HEK293 (cell line): ENCODE measurements around the gene CPN2.

ENCODE experiments used
- CTCF ChIA-PET: fragments of 350-600 bp; formaldehyde crosslinking; extraction: SDS; loops from one replicate; lab custom pipeline; 2021; ENCODE audit warnings: antibody characterized with exemption; lab: Yijun Ruan, JAX
- POLR2A ChIA-PET: fragments of 300-600 bp; formaldehyde crosslinking; extraction: SDS; loops from one replicate; lab custom pipeline; 2020; ENCODE audit warnings: antibody characterized with exemption, inconsistent platforms; lab: Yijun Ruan, JAX
- H3K27ac ChIP-seq: fragments of 200-500 bp; sonication (Bioruptor generic); 2 replicates; pipeline ENCODE4 v1.5.1; 2014; ENCODE audit warnings: low read depth, low read length, control low read depth, inconsistent platforms; ENCODE audit errors: extremely low read depth
- H3K36me3 ChIP-seq, 2 experiments: fragments of 200-500 bp in 1 of 2; sonication (Bioruptor generic) in 1 of 2; 1 replicate in 1 of 2; 2 replicates in 1 of 2; pipeline ENCODE4 v1.5.1; 2014 to 2017; ENCODE audit warnings: inconsistent platforms in 2 of 2, low read length in 2 of 2; ENCODE audit not compliant: control insufficient read depth in 2 of 2, insufficient read depth in 1 of 2
- H3K4me1 ChIP-seq: fragments of 200-500 bp; sonication (Bioruptor generic); 2 replicates; pipeline ENCODE4 v1.5.1; 2014; ENCODE audit warnings: mild to moderate bottlenecking, low read length, inconsistent platforms; ENCODE audit not compliant: control insufficient read depth, insufficient read depth
- H3K4me3 ChIP-seq: 2 replicates; pipeline ENCODE4 v1.5.1; 2011; ENCODE audit warnings: low read depth, mild to moderate bottlenecking, control low read depth, low read length, moderate library complexity
- H3K9me3 ChIP-seq: fragments of 200-500 bp; sonication (Bioruptor generic); 2 replicates; pipeline ENCODE4 v1.5.1; 2014; ENCODE audit warnings: low read depth, low read length, inconsistent platforms; ENCODE audit not compliant: control insufficient read depth, insufficient read depth
- TF ChIP-seq, protein P1 (sequence below): fragments of 450-650 bp; formaldehyde crosslinking; IDR thresholded peaks from 2 replicates; pipeline ENCODE4 v1.5.1; 2016; ENCODE audit warnings: missing biosample characterization, missing genetic modification characterization
- TF ChIP-seq, protein P2 (sequence below): fragments of 450-650 bp; formaldehyde crosslinking; IDR thresholded peaks from 2 replicates; pipeline ENCODE4 v1.5.1; 2016; ENCODE audit warnings: missing biosample characterization, missing genetic modification characterization

Gene CPN2

DNA sequence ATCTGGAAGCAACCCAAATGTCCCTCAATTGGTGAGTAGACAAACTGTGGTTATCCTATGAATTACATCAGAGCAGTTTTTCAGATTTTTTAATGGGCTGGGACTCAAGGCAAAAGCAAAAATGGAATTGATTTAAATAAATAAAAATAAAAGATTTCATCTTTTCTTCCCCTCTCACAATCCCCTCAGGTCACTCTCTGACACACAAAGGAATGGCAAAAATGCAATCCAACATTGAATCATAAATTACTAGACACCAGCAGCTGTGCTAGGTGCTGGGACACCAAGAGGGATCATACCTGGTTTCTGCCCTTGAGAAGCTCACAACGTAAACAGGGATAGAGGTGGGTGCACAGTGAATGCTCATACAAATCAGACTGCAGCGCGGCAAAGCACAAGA lies 58.8 kb downstream of the CPN2 start:
- TF ChIP-seq, protein P1, sequence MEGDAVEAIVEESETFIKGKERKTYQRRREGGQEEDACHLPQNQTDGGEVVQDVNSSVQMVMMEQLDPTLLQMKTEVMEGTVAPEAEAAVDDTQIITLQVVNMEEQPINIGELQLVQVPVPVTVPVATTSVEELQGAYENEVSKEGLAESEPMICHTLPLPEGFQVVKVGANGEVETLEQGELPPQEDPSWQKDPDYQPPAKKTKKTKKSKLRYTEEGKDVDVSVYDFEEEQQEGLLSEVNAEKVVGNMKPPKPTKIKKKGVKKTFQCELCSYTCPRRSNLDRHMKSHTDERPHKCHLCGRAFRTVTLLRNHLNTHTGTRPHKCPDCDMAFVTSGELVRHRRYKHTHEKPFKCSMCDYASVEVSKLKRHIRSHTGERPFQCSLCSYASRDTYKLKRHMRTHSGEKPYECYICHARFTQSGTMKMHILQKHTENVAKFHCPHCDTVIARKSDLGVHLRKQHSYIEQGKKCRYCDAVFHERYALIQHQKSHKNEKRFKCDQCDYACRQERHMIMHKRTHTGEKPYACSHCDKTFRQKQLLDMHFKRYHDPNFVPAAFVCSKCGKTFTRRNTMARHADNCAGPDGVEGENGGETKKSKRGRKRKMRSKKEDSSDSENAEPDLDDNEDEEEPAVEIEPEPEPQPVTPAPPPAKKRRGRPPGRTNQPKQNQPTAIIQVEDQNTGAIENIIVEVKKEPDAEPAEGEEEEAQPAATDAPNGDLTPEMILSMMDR (tag by site-specific recombination): no peak
- TF ChIP-seq, protein P2, sequence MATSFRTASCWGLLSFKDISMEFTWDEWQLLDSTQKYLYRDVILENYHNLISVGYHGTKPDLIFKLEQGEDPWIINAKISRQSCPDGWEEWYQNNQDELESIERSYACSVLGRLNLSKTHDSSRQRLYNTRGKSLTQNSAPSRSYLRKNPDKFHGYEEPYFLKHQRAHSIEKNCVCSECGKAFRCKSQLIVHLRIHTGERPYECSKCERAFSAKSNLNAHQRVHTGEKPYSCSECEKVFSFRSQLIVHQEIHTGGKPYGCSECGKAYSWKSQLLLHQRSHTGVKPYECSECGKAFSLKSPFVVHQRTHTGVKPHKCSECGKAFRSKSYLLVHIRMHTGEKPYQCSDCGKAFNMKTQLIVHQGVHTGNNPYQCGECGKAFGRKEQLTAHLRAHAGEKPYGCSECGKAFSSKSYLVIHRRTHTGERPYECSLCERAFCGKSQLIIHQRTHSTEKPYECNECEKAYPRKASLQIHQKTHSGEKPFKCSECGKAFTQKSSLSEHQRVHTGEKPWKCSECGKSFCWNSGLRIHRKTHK (tag by site-specific recombination): peak; percentile 47; the same call in 1 of the 2 replicates
- Histone ChIP-seq H3K4me1 (no peaks in the 10 kb centered on the region), H3K36me3 (no peaks in the 10 kb centered on the region), H3K4me3 (no peak overlapping the region), H3K27ac (no peak overlapping the region), H3K9me3 (no peaks in the 10 kb centered on the region)
- ChIA-PET CTCF (no interaction called here), POLR2A (no interaction called here)
